NCI-H2196 (cell line): Measurements from ENCODE around the gene SLC51B.
"Not testable (repeated sequence)": the region's sequence is repeated elsewhere in the genome, so short reads cannot be mapped to it uniquely, and the experiment has no call there.

Experiments
- DNase-seq: peaks from one replicate; lab custom pipeline; 2025; ENCODE audit not compliant: unreplicated experiment; lab: John Stamatoyannopoulos, UW

The SLC51B gene

DNA sequence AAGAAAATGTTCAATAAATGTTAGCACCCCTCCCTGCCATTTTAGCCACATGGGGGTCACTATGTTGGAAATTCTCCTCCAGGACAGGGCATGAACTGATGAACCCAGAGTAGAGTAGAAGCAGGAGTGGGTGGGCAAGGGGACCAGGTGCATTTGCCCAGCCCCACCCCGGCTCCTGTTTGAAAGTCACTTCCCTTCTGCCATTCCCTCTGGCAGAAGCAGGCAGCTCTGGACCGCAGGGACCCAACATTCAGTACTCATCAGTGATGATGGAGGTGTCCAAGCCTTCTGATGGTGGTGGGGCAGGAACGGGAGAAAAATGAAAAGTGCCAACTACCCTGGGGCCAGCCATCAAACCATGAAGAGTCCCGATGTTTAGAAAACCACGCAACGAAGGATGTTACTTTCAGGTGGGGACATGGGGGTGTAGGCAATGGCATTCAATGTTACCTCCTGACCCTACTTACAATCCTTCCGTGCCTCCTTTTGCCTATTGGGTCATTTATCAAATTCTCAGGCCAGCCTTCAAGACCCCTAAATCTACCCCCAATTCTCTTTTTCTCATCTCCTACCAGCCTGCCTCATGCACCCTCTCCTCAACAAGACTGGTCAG lies 52.6 kb downstream of the SLC51B start:
- DNase-seq, result no peak

DNA sequence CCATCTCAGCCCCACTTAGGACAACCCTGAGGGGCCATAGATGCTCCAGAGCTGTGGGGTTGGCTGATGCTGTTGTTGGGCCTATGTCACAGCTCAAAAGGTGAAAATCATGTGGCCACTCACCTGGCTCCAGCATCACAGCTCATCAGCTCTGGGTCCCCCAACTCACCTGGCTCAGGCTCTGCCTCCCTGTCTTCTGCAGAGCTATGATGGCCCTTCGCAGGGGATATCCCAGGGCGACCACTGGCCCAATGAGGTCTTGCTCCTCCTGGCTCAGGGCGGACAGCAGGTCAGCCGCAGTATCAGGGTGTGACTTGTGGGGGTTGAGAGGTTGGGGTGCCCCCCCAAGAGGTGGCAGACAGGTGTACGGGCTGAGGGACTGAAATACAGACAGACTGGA lies 54.1 kb downstream of the SLC51B start:
- no peak for DNase-seq

DNA sequence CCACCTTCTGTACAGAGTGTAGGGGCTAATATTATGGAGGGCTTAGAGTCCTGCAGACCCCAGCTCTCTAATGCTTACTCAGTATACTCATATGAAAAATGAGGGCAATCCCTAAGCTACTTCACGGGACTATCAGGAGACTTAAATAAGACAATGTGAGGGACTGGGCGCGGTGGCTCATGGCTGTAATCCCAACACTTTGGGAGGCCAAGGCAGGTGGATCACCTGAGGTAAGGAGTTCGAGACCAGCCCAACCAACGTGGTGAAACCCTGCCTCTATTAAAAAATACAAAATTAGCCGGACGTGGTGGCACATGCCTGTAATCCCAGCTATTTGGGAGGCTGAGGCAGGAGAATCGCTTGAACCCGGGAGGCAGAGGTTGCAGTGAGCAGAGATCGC lies 54.6 kb downstream of the SLC51B start:
- not testable (repeated sequence) for DNase-seq

DNA sequence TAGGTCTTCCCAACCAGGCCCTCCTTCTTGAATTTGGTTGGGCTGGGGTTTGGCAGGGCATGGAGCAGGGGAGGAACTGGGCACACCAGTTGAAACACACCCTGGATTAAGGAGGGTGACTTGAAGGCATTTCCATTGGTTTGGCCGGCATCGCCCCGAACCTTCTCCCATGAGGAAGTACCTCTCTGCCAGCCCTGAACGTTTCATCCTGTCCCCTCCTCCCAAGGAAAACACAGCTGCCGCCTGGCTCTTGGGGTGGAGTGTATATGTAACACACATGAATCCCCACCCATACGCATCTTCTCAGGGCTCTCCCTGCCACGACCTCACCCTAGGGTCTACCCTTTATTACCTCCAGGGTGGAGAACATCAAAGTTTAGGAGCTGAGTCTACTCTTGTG lies 55.3 kb downstream of the SLC51B start:
- no peak for DNase-seq

DNA sequence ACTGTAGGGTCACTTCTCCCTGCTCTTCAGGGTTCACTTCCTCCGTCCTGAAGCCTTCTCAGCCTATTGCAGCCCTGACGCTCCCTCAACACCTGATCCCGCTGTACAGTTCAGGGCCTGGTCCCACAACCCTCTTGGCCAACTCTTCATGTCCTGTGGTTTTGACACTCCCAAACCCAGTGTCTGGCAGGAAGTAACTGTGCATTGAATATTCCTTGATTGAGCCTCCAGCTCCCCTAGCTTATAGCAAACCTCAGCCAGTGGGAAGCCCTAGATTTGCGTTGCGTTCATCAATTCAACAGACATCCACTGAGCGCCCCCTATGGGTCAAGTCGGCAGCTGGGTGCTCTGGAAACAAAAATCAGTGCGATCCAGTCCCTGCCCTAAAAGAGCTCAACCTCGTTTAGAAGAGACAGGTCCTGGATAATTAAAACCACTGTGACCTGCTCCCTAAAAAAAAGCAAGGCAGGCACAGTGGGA lies 56.3 kb downstream of the SLC51B start:
- DNase-seq, result no peak

DNA sequence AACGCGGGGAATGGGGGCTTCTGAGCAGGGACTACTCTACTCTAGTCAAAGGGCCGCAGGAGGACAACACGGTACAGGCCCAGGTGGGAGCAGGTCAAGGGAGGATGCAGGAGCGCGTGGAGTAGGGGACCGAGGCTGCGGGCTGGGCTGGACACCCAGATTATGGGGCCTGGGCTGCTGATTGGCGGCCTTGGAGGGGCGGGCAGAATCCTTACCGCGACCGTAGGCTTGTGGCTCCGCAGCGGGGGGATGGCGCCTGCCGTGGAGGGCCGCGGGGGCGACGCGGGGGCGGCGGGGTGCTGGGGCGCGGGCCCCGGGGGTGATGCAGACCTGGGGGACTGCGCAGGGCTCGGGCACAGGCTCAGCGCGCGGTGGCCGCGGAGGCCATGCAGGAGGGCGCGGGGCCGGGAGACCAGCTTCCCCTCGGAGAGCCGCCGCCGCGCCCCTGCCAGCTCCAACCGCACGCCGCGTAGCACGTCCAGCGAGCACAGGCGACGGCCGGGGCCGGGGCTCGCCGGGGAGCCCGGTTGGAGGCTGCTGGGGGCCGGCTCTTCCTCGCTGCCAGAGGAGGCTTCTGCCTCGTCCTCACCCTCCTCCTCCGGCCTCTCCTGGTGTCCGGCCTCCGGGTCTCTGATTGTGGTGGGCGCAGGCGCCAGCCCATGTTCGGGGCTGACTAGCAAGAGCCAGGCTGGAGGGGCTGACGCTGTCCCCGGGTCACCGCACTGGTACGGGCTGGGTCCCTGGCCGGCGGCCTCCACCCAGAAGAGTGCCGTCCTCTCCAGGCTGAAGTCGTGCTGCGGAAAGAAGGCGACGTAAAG lies 56.9 kb downstream of the SLC51B start:
- DNase-seq, result no peak

DNA sequence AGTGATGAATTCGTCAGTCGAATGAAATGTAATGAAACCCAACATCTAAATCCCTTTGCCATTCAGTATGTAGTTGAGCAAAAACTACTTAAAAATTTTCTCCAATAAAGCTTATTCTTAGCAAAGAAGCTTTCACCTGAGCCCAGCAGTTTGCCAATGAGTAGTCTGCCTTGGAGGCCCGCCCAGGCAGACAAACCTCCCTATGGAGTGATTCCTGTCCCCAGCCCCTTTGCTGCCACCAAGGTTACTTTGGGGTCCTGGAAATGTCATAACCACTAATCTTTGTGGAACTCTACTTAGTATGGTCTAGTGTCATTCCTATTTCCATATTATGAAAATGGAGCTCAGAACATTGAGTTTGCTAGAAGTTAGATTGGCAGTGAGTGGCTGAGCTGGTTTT lies 57.7 kb downstream of the SLC51B start:
- no peak for DNase-seq
